HG03060 (cell line): ENCODE results near the gene NT5DC2.

ENCODE experiments used
- ATAC-seq: cut with Tn5 transposase; IDR thresholded peaks from one replicate; pipeline ENCODE4 v1.9.1; 2021; ENCODE audit warnings: low read depth, moderate number of reproducible peaks; ENCODE audit not compliant: unreplicated experiment

The NT5DC2 gene

DNA sequence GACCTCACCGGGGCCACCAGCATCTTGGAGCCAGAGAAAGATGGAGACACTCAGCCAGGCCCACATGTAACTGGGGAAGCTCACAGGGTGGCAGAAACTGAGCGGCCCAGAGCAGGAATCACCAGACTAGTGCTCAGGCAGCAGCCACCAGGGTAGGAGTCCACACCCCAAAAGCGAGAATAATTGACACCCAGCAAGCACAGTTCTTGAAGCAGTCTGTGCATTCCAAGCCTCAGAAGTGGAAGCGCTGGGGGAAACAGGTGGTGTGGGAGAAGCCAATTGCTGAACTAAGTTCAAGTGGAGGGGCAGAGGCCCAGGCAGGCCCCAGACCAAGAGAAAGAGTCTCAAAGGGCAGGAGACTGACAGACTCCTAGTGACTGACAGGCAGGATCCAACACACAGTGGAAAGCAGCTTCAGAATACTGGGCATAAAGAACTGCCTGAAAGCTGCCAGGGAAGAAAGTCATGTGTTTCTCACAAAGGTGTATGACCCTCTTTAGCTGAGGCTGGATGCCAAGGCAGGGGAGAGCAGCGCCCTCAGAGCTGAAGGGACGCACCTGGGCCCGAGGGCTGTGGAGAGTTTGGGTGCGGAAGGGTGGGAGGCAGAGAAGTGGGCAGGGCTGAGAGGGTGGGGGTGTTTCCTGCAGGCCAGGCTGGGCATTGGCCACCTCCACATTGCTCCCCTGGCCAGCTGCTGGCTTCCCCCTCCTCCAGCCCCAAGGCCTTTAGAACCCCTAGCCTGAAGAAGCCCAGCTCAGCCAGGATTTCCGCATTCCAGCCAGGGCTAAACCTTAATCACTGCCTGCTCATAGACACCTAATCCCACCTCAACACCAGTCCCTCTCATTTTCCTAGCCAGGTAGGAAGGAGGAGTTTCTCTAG is 7.7 kb downstream of the NT5DC2 start:
- no peak for ATAC-seq

DNA sequence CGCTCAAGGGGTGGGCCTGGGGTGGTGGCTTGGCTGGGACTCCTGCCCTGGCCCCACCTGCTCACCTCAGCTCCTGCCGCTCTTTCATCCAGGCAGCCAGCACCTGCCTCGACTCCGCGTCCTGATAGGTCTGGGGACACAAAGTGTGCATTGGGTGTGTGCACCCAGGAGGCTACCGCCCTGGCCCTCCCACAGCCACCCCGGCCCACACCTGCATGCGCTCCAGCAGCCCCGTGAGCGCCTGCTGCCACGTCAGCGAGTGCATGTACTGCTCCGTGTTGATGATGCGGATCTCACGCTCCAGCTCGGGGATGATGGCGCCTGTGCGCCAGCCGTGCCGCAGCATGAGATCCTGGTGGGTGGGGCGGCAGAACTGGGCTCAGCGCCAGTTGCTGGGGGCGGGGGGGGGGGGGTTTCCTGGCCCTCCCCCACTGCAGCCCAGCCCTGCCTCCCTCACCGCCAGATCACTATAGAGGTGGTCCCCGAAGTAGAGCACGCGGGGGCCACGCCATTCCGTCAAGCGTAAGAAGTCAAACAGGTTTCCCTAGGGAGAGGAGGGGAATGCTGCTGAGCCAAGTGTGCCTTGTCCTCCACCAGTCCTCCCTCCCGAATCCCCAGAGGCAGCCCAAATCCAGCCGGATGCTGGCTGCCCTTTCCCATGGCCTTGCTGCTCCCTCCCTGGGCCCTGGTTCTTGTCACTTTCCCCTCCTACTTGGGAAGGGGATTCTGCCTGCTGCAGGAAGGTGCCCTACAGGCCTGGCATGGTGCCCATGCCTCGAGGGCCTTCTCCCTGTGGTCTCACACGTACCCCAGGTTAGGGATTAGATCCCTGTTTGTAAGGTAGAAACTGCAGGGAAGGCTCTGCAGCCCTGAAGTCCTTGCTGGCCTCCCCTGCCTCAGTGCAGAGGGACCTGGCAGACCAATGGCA is 8.6 kb downstream of the NT5DC2 start:
- ATAC-seq: no peak

DNA sequence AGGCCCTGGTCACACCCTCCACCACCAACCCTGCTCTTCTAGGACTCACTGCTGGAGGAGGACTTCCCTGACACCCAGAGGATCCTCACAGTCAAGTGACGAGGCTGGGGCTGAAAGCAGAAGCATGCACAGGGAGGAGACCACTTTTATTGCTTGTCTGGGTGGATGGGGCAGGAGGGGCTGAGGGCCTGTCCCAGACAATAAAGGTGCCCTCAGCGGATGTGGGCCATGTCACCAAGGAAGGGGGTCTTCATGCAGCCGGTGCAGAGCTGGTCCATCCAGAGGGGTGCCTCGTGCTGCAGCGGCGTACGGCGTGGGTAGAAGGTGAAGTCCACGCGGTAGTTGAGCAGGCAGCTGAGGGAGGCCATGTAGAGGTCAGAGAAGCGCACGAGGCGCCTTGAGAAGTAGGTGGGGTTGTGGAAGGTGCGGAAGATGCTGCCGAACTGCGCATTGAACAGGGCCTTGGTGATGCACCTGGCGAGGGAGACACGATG is 9.4 kb downstream of the NT5DC2 start:
- ATAC-seq: no peak

DNA sequence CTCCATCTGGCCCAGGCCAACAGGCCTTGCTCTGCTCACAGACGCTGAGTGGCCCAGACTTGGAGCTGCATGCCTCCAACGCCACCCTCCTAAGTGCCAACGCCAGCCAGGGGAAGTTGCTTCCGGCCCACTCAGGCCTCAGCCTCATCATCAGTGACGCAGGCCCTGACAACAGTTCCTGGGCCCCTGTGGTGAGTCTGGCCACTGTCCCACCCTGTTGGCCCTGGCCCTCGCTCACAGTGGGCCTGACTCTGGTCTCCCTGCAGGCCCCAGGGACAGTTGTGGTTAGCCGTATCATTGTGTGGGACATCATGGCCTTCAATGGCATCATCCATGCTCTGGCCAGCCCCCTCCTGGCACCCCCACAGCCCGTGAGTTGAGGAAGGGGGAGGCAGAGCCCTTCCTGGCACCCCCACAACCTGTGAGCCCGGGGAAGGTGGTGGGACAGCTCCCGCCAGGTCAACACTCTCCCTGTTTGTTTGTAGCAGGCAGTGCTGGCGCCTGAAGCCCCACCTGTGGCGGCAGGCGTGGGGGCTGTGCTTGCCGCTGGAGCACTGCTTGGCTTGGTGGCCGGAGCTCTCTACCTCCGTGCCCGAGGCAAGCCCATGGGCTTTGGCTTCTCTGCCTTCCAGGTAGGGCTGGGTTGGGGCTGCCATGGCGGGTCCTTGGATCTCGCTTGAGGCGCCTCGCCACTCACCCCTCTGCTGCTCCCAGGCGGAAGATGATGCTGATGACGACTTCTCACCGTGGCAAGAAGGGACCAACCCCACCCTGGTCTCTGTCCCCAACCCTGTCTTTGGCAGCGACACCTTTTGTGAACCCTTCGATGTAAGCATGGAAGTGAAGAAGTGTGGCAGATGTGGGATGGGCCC is 10.0 kb downstream of the NT5DC2 start:
- no peak for ATAC-seq

DNA sequence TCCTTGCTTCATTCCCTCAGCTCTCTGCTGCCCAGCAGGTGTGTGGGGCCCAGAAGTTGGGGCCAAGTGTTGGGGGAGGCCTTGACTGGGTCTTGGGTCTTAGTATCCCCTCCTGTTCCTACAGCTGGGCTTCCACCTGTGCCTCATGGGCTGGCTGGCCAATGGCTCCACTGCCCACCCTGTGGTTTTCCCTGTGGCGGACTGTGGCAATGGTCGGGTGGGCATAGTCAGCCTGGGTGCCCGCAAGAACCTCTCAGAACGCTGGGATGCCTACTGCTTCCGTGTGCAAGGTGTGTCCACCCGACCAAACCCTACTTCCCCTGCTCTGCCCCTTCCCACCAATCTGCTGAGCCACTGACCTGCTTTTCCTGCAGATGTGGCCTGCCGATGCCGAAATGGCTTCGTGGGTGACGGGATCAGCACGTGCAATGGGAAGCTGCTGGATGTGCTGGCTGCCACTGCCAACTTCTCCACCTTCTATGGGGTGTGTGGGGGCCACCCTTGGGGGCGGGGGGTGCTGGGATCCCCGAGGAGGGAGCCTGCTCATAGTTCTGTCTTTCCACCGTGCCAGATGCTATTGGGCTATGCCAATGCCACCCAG is 10.9 kb downstream of the NT5DC2 start:
- ATAC-seq: no peak

DNA sequence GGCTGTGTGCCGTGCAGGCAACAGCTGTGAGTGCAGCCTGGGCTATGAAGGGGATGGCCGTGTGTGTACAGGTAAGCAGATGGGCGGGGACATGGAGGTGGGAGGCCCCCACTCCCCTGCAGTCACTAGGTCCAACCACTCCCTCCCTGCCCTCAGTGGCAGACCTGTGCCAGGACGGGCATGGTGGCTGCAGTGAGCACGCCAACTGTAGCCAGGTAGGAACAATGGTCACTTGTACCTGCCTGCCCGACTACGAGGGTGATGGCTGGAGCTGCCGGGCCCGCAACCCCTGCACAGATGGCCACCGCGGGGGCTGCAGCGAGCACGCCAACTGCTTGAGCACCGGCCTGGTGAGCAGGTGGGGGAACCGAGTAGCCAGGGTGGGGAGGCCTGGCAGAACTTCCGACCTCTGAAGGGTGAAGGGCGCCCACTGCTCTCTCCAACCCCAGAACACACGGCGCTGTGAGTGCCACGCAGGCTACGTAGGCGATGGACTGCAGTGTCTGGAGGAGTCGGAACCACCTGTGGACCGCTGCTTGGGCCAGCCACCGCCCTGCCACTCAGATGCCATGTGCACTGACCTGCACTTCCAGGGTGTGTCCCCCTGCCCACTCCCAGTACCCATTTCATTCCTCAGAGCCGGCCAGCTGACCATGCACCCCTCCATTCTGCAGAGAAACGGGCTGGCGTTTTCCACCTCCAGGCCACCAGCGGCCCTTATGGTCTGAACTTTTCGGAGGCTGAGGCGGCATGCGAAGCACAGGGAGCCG is 11.6 kb downstream of the NT5DC2 start:
- ATAC-seq: no peak

DNA sequence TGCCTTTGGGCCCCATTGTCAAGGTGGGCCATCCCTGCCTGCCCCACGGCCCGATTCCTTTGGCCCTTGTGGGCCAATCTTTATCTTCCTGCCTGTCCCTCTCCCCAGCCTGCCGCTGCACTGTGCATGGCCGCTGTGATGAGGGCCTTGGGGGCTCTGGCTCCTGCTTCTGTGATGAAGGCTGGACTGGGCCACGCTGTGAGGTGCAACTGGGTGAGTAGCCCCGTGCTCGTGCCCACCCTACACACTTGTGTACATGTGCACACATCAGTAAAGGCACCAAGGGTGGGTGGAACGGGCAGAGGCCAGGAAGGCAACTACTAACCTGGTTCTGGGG is 12.2 kb downstream of the NT5DC2 start:
- ATAC-seq: no peak

DNA sequence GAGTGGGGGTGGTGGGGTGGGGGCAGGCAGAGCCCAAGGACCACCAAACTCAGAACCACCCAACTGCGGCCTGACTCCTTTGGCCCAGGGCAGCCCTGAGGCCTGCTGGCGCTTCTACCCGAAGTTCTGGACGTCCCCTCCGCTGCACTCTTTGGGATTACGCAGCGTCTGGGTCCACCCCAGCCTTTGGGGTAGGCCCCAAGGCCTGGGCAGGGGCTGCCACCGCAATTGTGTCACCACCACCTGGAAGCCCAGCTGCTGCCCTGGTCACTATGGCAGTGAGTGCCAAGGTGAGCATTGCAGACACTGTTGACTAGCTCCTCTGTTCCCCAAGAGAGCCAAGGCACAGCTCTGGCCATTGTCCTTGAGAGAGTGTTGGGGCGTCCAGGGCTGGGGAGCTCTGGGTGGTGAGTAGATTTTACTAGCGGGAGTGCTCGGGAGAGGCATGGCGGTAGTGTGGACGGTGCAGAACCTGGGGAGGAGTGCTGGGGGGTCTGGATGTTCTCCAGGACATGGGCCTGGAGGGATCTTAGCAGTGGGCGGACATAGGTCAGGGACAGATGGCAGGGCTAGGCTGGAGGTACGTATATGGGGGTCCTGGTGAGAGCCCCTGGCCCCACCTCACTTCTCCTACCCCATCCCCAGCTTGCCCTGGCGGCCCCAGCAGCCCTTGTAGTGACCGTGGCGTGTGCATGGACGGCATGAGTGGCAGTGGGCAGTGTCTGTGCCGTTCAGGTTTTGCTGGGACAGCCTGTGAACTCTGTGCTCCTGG is 12.8 kb downstream of the NT5DC2 start:
- ATAC-seq: no peak

DNA sequence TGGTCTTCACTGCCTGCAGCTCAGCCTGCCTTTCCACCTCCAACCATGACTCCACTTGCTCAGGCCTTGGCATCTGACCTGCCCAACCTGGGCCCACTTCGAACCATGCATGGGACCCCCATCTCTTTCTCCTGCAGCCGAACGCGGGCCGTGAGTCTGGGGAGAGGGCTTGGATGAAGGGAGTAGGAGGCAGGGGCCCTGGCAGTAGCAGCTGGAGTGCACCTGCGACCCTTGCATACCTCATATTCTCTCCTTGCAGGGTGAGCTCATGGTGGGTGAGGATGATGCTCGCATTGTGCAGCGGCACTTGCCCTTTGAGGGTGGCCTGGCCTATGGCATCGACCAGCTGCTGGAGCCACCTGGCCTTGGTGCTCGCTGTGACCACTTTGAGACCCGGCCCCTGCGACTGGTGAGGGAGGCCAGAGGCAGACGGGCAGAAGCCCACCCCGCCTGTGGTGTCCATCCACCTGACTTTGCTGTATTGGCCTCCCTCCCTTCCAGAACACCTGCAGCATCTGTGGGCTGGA is 13.5 kb downstream of the NT5DC2 start:
- no peak for ATAC-seq

DNA sequence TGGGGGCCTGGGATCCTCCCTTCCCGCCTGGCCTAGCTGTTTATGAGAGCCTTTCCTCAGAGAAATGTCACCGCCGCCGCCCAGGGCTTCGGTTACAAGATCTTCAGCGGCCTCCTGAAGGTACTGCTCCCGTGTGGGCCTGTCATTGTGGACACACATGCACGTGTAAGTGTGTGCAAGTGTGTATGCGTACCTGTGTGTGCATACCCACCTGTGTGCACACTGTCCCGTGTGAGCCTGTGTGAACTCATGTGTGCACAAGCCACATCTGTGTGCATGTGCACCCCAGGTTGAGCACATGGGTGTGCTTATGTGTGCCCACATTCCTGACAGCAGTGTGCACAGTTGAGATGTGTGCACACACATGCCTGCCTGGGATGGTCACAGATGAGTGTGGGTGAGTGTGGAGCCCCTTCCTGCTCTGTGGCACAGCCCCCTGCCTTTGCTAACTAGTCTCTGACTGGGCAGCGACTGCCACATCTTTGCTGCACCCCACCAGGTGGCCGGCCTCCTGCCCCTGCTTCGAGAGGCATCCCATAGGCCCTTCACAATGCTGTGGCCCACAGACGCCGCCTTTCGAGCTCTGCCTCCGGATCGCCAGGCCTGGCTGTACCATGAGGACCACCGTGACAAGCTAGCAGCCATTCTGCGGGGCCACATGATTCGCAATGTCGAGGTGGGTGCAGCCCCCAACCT is 14.1 kb downstream of the NT5DC2 start:
- no peak for ATAC-seq

DNA sequence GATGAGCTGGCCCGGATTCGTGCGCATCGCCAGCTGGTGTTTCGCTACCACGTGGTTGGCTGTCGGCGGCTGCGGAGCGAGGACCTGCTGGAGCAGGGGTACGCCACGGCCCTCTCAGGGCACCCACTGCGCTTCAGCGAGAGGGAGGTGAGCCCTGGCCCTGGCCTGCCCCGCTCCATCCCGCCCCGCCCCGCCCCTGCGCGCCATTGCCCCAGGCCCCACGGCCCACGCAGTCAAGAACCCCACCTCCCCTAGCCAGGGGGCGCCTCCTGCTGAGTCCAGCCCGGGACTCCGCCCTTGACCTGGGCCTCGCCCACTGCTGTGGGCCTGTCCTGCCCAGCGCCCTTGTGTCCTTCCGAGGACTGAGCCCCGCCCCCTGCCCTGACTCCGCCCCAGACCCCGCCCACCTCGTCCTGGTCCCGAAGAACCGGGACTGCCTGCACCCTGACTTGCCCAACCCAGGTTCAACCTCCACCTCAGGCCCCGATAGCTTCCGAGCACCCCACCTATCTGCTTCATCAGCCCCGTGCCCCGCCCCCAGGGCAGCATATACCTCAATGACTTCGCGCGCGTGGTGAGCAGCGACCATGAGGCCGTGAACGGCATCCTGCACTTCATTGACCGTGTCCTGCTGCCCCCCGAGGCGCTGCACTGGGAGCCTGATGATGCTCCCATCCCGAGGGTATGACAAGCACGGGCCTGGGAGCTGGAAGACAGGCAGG is 14.8 kb downstream of the NT5DC2 start:
- no peak for ATAC-seq

DNA sequence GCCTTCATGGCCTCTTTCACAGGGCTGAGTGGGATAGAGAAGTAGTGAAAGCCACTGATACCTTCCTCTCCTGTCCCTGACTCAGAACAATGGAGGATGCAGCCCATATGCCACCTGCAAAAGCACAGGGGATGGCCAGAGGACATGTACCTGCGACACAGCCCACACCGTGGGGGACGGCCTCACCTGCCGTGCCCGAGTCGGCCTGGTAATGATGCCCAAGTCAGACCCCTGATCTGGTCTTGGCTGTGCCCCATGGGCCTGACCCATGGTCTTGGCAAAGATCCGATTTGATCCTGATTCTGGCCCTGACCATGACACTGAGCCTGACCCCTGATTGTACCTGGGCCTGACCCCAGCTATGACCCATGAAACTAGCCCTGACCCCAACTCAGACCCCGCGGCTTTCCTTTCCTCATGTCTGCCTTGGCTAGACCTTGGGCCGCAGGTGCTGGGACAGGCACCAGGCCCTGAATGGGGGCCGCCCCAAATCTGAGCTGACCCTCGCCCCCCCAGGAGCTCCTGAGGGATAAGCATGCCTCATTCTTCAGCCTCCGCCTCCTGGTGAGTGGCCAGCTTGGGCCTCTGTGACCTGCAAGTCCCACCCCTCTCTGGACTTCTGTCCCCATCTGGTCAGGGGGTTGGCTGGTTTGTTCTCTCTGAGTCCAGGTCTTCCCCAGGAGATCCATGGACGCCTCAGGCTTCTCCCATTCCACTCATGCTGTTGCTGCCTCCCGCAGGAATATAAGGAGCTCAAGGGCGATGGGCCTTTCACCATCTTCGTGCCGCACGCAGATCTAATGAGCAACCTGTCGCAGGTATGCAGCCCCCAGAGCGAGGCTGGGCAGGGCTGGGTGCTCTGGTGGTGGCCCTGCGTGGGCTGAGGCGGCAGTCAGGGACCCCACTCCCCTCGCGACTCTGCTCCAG is 15.6 kb downstream of the NT5DC2 start:
- no peak for ATAC-seq

DNA sequence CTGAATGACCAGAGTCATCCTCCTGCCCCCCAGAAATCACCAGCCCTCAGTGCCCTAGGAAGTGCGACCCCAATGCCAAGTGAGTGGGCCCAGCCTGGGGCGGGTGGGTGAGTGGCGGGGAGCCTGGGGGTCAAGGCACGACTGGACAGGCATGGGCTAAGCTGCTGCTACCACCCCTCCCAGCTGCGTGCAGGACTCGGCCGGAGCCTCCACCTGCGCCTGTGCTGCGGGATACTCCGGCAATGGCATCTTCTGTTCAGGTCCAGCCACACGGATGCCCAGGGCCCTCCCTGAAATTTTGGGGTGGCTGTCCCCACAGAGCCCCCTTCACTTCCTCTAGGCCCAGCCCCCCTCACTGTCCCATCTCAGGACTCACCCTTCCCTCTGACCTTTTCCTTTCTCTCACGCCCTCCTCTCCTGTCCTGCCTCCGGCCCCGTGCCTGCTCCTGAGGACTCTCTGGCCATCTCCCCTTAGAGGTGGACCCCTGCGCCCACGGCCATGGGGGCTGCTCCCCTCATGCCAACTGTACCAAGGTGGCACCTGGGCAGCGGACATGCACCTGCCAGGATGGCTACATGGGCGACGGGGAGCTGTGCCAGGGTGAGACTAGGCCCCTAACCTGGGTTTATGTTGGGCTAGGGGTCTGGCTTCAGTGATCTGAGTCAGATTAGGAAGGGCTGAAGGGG is 17.0 kb downstream of the NT5DC2 start:
- no peak for ATAC-seq

DNA sequence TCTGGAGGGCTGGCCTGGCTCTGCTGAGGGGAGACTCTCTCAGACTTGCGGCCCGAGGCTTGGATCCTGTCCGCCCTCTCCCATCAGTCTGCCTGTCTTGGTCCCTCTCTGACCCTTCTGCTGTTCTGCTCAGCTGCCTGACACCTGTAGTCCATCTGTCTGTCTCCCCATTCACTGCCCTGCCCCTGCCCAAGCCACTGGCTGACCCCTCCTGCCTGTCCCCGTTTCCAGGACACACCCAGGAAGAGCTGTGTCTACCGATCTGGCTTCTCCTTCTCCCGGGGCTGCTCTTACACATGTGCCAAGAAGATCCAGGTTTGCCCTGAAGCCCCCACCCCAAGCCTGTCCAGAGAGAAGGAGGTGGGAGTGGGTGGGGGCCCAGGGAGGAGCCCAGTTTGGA is 18.5 kb downstream of the NT5DC2 start:
- no peak for ATAC-seq

DNA sequence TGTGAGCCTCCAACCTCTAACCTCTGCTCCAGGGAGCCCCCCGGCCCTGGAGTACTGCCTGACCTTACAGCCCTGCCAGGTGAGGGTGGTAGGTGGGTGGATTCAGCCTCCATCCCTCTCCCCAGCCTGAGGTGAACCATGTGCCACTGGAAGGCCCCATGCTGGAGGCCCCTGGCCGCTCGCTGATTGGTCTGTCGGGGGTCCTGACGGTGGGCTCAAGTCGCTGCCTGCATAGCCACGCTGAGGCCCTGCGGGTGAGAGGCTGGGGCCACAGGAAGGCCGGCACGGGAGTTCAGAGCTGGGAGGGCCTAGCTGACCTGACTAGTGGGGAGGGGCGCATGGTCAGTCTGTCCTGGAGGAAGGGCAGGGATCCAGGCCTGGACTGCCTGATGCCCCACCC is 19.1 kb downstream of the NT5DC2 start:
- no peak for ATAC-seq

DNA sequence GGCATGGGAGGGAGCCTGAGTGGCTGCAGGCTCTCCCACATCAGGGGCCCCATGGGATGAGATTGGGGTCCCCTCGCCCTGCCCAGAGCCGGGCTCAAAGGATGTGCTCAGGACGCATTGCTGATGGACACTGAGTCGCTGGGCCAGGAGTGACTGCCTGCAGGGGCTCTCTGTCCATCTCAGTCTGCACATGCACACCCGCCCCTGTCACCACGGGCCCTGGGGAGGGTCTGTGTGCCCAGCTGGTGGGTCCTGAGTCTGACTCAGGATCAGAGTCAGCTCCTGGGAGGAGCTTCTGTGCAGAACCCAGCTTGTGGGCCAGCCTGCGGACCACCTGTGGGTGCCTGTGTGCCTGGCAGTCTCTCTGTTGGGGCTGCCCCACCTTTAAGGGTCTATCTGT is 20.4 kb downstream of the NT5DC2 start:
- no peak for ATAC-seq
